Measurements from ENCODE around the gene ANKRD34C. TPM values are rescaled to one million over a fixed set of nuclear protein-coding genes. Genes with fewer than 3 reads are reported as not detected.

Gene ANKRD34C
- total and polyA plus RNA-seq, 2 donors (not counting 1 experiment from before 2014, with no cell fraction given): not detected

DNA sequence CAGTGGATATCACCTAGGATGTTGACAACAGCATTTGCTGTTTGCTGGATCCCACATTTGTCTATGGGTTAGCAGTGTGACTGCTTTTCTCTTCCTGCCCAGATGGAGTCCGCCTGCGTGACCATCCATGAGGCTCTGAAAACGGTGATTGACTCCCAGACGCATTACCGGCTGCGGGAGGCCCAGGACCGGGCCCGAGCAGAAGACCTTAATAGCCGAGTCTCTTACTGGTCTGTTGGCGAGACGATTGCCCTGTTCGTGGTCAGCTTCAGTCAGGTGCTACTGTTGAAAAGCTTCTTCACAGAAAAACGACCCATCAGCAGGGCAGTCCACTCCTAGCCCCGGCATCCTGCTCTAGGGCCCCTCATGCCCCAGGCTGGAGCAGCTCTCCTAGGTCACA, 39.4 kb downstream of the ANKRD34C start:
- Mint-ChIP-seq H3K4me3 (no peak overlapping the region), H3K4me1 (no peaks in the 10 kb centered on the region), H3K27ac (no peak overlapping the region), H3K9me3 (ENCODE audit: insufficient read depth) (no peaks in the 10 kb centered on the region), H3K27me3 (no peaks in the 10 kb centered on the region)
- intact Hi-C loops (cut with micrococcal nuclease): no loop called here
- peaks cover 7 to 65% of the 10 kb centered on the region in 2 experiments for H3K36me3 ChIP-seq (replicated peaks in 1 of 2; ENCODE audit: control extremely low read depth in 1 of 2, control insufficient read depth in 1 of 2, extremely low read depth in 1 of 2, insufficient read depth in 2 of 2, low read length in 1 of 2)
- no peaks in the 10 kb centered on the region for H3K79me2 ChIP-seq (ENCODE audit: control insufficient read depth, insufficient read depth, low read length)
- POLR2A ChIA-PET: no interaction called here
- no peak for DNase-seq
- no peaks in the 10 kb centered on the region for H3K4me1 ChIP-seq (ENCODE audit: control insufficient read depth in 2 of 2, insufficient read depth in 2 of 2, low read length in 2 of 2)
- no peak overlapping the region for H3K9ac ChIP-seq (ENCODE audit: low read length)
- H3K4me3 ChIP-seq (ENCODE audit: control extremely low read depth in 1 of 5, extremely low read depth in 1 of 5, insufficient read depth in 1 of 5, low read depth in 2 of 5, low read length in 4 of 5): no peak overlapping the region
- H3K4me2 ChIP-seq (replicated peaks; ENCODE audit: low read depth, low read length, poor library complexity, severe bottlenecking): no peak overlapping the region
- no peaks in the 10 kb centered on the region for H3K27me3 ChIP-seq (replicated peaks in 1 of 4; ENCODE audit: control extremely low read depth in 1 of 4, control insufficient read depth in 3 of 4, insufficient read depth in 4 of 4, low read length in 3 of 4)
- no peak overlapping the region for H3K27ac ChIP-seq (ENCODE audit: low read length in 2 of 2)
- no peak for ATAC-seq (ENCODE audit: low read depth)
- H4K20me1 ChIP-seq (ENCODE audit: control insufficient read depth, insufficient read depth, low read length, poor library complexity, severe bottlenecking): peaks cover 22% of the 10 kb centered on the region
- TF ChIP-seq EZH2 (IDR thresholded peaks at IDR 0.05; ENCODE audit: borderline replicate concordance, insufficient read depth, low read depth, low read length, poor library complexity, severe bottlenecking): no peak
- TF ChIP-seq, protein P1, sequence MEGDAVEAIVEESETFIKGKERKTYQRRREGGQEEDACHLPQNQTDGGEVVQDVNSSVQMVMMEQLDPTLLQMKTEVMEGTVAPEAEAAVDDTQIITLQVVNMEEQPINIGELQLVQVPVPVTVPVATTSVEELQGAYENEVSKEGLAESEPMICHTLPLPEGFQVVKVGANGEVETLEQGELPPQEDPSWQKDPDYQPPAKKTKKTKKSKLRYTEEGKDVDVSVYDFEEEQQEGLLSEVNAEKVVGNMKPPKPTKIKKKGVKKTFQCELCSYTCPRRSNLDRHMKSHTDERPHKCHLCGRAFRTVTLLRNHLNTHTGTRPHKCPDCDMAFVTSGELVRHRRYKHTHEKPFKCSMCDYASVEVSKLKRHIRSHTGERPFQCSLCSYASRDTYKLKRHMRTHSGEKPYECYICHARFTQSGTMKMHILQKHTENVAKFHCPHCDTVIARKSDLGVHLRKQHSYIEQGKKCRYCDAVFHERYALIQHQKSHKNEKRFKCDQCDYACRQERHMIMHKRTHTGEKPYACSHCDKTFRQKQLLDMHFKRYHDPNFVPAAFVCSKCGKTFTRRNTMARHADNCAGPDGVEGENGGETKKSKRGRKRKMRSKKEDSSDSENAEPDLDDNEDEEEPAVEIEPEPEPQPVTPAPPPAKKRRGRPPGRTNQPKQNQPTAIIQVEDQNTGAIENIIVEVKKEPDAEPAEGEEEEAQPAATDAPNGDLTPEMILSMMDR (IDR thresholded peaks at IDR 0.05): no peak
- CTCF ChIA-PET: no interaction called here
- no peak overlapping the region for H2AFZ ChIP-seq (ENCODE audit: insufficient read depth, low read depth, low read length, poor library complexity, severe bottlenecking)
- no peaks in the 10 kb centered on the region for H3K9me3 ChIP-seq (ENCODE audit: control extremely low read depth in 1 of 3, control insufficient read depth in 2 of 3, insufficient read depth in 1 of 3, low read length in 2 of 3)
- 94% methylated on average over 9 of the region's 14 CpGs for WGBS (ENCODE audit: insufficient coverage)

DNA sequence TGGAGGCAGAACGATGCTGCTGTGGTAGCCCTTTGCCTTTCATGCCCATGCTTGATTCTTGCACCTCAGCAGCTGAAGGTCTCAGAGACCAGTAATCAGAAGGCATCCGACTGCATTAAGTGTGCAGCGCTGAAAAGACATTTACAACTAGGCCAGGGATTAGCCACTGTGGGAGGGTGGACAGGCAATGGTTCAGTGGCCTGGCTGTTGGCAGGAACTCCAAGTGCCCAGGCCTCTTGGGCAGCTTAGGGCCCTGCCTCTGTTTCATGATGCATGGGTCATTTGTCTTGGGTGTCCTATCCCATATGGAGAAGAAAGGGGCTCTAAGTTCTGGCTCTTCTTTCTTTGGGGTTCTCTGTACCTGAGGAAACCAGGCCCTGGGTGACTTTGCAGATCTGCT, 39.8 kb downstream of the ANKRD34C start:
- no peak for DNase-seq
- H4K20me1 ChIP-seq (ENCODE audit: control insufficient read depth, insufficient read depth, low read length, poor library complexity, severe bottlenecking): peaks cover 22% of the 10 kb centered on the region
- no peak overlapping the region for H3K4me3 ChIP-seq (ENCODE audit: control extremely low read depth in 1 of 5, extremely low read depth in 1 of 5, insufficient read depth in 1 of 5, low read depth in 2 of 5, low read length in 4 of 5)
- ATAC-seq (ENCODE audit: low read depth): no peak
- POLR2A ChIA-PET: no interaction called here
- TF ChIP-seq, protein P1 (IDR thresholded peaks at IDR 0.05): no peak
- no peak for TF ChIP-seq EZH2 (IDR thresholded peaks at IDR 0.05; ENCODE audit: borderline replicate concordance, insufficient read depth, low read depth, low read length, poor library complexity, severe bottlenecking)
- H3K79me2 ChIP-seq (ENCODE audit: control insufficient read depth, insufficient read depth, low read length): no peaks in the 10 kb centered on the region
- CTCF ChIA-PET: no interaction called here
- intact Hi-C loops (cut with micrococcal nuclease): no loop called here
- H3K4me3 Mint-ChIP-seq: no peak overlapping the region
- H3K4me1 Mint-ChIP-seq: no peaks in the 10 kb centered on the region
- no peak overlapping the region for H3K27ac Mint-ChIP-seq
- H3K9me3 ChIP-seq (ENCODE audit: control extremely low read depth in 1 of 3, control insufficient read depth in 2 of 3, insufficient read depth in 1 of 3, low read length in 2 of 3): no peaks in the 10 kb centered on the region
- no peak overlapping the region for H3K9ac ChIP-seq (ENCODE audit: low read length)
- H3K4me2 ChIP-seq (replicated peaks; ENCODE audit: low read depth, low read length, poor library complexity, severe bottlenecking): no peak overlapping the region
- H3K27me3 ChIP-seq (replicated peaks in 1 of 4; ENCODE audit: control extremely low read depth in 1 of 4, control insufficient read depth in 3 of 4, insufficient read depth in 4 of 4, low read length in 3 of 4): no peaks in the 10 kb centered on the region
- no peaks in the 10 kb centered on the region for H3K4me1 ChIP-seq (ENCODE audit: control insufficient read depth in 2 of 2, insufficient read depth in 2 of 2, low read length in 2 of 2)
- WGBS (ENCODE audit: insufficient coverage): 98% methylated on average over 3 of the region's 3 CpGs
- no peak overlapping the region for H3K27ac ChIP-seq (ENCODE audit: low read length in 2 of 2)
- no peaks in the 10 kb centered on the region for H3K27me3 Mint-ChIP-seq
- peaks cover 7 to 61% of the 10 kb centered on the region in 2 experiments for H3K36me3 ChIP-seq (replicated peaks in 1 of 2; ENCODE audit: control extremely low read depth in 1 of 2, control insufficient read depth in 1 of 2, extremely low read depth in 1 of 2, insufficient read depth in 2 of 2, low read length in 1 of 2)
- no peak overlapping the region for H2AFZ ChIP-seq (ENCODE audit: insufficient read depth, low read depth, low read length, poor library complexity, severe bottlenecking)
- no peaks in the 10 kb centered on the region for H3K9me3 Mint-ChIP-seq (ENCODE audit: insufficient read depth)

Data from B cell (primary cell).